NCI-H2196 (cell line): Measurements from ENCODE around the gene E2F2.

Experiments used
- DNase-seq: peaks from one replicate; lab custom pipeline; 2025; ENCODE audit not compliant: unreplicated experiment; lab: John Stamatoyannopoulos, UW

The E2F2 gene

GRCh38 chr1:23563755-23564374, 32.8 kb upstream of the E2F2 start:
- DNase-seq: no peak

- DNase-seq: no peak
Observed at GRCh38 chr1:23563003-23563402, 32.0 kb upstream of the E2F2 start.

GRCh38 chr1:23562137-23562876, 31.3 kb upstream of the E2F2 start:
- DNase-seq: peak; percentile 98

- DNase-seq: no peak
Observed at GRCh38 chr1:23561813-23562100, 30.7 kb upstream of the E2F2 start.

GRCh38 chr1:23561076-23561812, 30.2 kb upstream of the E2F2 start:
- no peak for DNase-seq

- DNase-seq: peak; percentile 68
Observed at GRCh38 chr1:23559985-23560741, 29.1 kb upstream of the E2F2 start.

GRCh38 chr1:23559136-23559984, 28.3 kb upstream of the E2F2 start, which contains the start of gene ID3:
ID3 (minus strand) TSS chr1:23559501; CDS start chr1:23559426, 75 bp downstream.
- peak; percentile 96 for DNase-seq

GRCh38 chr1:23558872-23559135, 27.8 kb upstream of the E2F2 start:
- DNase-seq: no peak

- DNase-seq: peak; percentile 60
Observed at GRCh38 chr1:23558140-23558871, 27.3 kb upstream of the E2F2 start.

GRCh38 chr1:23557471-23558124, 26.6 kb upstream of the E2F2 start:
- DNase-seq: no peak

- DNase-seq: peak; percentile 71
Observed at GRCh38 chr1:23556635-23557470, 25.8 kb upstream of the E2F2 start.

GRCh38 chr1:23555986-23556634, 25.1 kb upstream of the E2F2 start:
- DNase-seq: peak; percentile 58

GRCh38 chr1:23555270-23555985, 24.4 kb upstream of the E2F2 start:
- DNase-seq: peak; percentile 55

GRCh38 chr1:23554481-23555269, 23.6 kb upstream of the E2F2 start:
- peak; percentile 95 for DNase-seq

GRCh38 chr1:23554127-23554480, 23.1 kb upstream of the E2F2 start:
- DNase-seq: no peak

GRCh38 chr1:23553231-23554126, 22.4 kb upstream of the E2F2 start:
- DNase-seq: no peak
